Lung (tissue), 12 donors: Measurements from ENCODE around the gene RBKS. TPM values are rescaled to one million over a fixed set of nuclear protein-coding genes. Genes with fewer than 3 reads are reported as not detected.

Experiments
- ATAC-seq: fragments of 200-7000 bp; cut with Tn5 transposase; one replicate; pipeline ENCODE4 v1.9.1; 2020; ENCODE audit warnings: moderate number of reproducible peaks; ENCODE audit not compliant: insufficient read depth, low FRiP score
- DNase-seq, 3 donors: peaks; one replicate each; pipeline ENCODE4 v3.0.0-alpha.2; 2013 to 2017
- H3K27ac ChIP-seq, 2 donors: one replicate each; pipeline ENCODE4 v1.5.1; 2013; ENCODE audit warnings: mild to moderate bottlenecking in 2 of 2, moderate library complexity in 2 of 2, control low read depth in 1 of 2, inconsistent platforms in 1 of 2, low read depth in 1 of 2, low read length in 1 of 2
- H3K27me3 ChIP-seq, 3 donors: one replicate each; pipeline ENCODE4 v1.5.1; 2013; ENCODE audit warnings: low read length in 2 of 3; ENCODE audit not compliant: control insufficient read depth in 3 of 3, insufficient read depth in 3 of 3
- H3K36me3 ChIP-seq, 4 donors: one replicate each; pipeline ENCODE4 v1.5.1; 2013; ENCODE audit warnings: low read length in 4 of 4, mild to moderate bottlenecking in 1 of 4, moderate library complexity in 1 of 4; ENCODE audit not compliant: control insufficient read depth in 4 of 4, insufficient read depth in 4 of 4
- H3K4me1 ChIP-seq, 5 donors: one replicate each; pipeline ENCODE4 v1.5.1; 2013; ENCODE audit warnings: low read length in 5 of 5, mild to moderate bottlenecking in 2 of 5, moderate library complexity in 1 of 5; ENCODE audit not compliant: control insufficient read depth in 5 of 5, insufficient read depth in 5 of 5
- H3K4me3 ChIP-seq: one replicate; pipeline ENCODE4 v1.5.1; 2013; ENCODE audit warnings: mild to moderate bottlenecking, control low read depth, moderate library complexity
- H3K9ac ChIP-seq, 2 donors: one replicate each; pipeline ENCODE4 v1.5.1; 2013; ENCODE audit warnings: low read length in 2 of 2, control low read depth in 1 of 2; ENCODE audit not compliant: insufficient read depth in 1 of 2
- H3K9me3 ChIP-seq, 4 donors: one replicate each; pipeline ENCODE4 v1.5.1; 2013; ENCODE audit warnings: low read length in 3 of 4, mild to moderate bottlenecking in 1 of 4, moderate library complexity in 1 of 4; ENCODE audit not compliant: control insufficient read depth in 4 of 4, insufficient read depth in 3 of 4
- WGBS, 2 donors: extraction: QIAGEN DNeasy Blood & Tissue Kit; methylation state at CpG; one replicate each; pipeline ENCODE4 v1.1.7; 2013; 5-methylcytosine and 5-hydroxymethylcytosine counted together
- polyA plus RNA-seq, 2 donors: library from polyadenylated mRNA; stranded (reverse); fragments of 200-250 nt; gene quantifications; one replicate each; pipeline ENCODE4 v1.2.1, GENCODE V29; 2013
- total RNA-seq, 2 donors: library from RNA; depleted of rRNA in 1 of 2; stranded (reverse); fragments of >200 nt in 1 of 2; gene quantifications; one replicate each; pipeline ENCODE4 v1.2.1, GENCODE V29; 2014 to 2021
- TF ChIP-seq, protein P1 (sequence below): IDR thresholded peaks from 2 replicates; pipeline ENCODE4 v1.5.1; 2012; ENCODE audit warnings: mild to moderate bottlenecking; ENCODE audit errors: control extremely low read depth, extremely low read depth
- donor health status: control.
- donor health status: control.
- donor health status: Bipolar disorder and iron deficiency.
- donor health status: healthy.
- donor health status: DM: yes; HTN: yes; CAD: no.

The RBKS gene
- total and polyA plus RNA-seq, 4 donors = 3.9 to 5.1 (median 4.9) TPM

GRCh38 chr2:27903649-27904404, 13.6 kb upstream of the RBKS start:
- Histone ChIP-seq H3K9ac (no peak overlapping the region), H3K36me3 (peaks cover 0 to 4% (median 1%) of the 10 kb centered on the region in 4 donors), H3K4me1 (peaks cover 0 to 15% (median 0%) of the 10 kb centered on the region in 5 donors), H3K27me3 (no peaks in the 10 kb centered on the region), H3K9me3 (no peaks in the 10 kb centered on the region), H3K27ac (no peak overlapping the region), H3K4me3 (no peak overlapping the region)
- ATAC-seq = no peak
- DNase-seq = no peak
- TF ChIP-seq, protein P1, sequence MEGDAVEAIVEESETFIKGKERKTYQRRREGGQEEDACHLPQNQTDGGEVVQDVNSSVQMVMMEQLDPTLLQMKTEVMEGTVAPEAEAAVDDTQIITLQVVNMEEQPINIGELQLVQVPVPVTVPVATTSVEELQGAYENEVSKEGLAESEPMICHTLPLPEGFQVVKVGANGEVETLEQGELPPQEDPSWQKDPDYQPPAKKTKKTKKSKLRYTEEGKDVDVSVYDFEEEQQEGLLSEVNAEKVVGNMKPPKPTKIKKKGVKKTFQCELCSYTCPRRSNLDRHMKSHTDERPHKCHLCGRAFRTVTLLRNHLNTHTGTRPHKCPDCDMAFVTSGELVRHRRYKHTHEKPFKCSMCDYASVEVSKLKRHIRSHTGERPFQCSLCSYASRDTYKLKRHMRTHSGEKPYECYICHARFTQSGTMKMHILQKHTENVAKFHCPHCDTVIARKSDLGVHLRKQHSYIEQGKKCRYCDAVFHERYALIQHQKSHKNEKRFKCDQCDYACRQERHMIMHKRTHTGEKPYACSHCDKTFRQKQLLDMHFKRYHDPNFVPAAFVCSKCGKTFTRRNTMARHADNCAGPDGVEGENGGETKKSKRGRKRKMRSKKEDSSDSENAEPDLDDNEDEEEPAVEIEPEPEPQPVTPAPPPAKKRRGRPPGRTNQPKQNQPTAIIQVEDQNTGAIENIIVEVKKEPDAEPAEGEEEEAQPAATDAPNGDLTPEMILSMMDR = no peak
- 91 to 95% methylated on average over 10 of the region's 10 CpGs for WGBS, 2 donors

DNA sequence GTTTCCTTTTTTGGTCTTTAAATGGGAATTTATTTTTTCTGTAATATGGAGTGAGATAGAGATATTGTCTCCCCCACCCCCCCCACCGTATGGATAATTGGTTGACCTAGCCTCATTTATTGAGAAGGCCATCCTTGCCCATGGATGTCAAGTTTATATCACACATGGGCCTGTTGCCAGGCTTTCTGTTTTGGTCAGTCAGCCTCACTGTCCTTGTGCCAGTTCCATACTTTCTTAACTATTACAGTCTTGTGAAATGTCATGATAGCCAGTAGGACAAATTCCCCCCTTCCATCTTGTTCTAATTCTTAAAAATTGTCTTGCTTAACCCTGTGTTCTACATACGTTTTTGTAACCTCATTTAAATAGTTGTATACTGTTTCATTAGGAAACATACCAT, 12.8 kb upstream of the RBKS start:
- peak in 1 of 3 donors; percentile 37 for DNase-seq
- H3K4me1 ChIP-seq = peaks cover 0 to 15% (median 0%) of the 10 kb centered on the region in 5 donors
- 71 to 77% methylated on average over 2 of the region's 2 CpGs for WGBS, 2 donors
- H3K36me3 ChIP-seq = peaks cover 0 to 7% (median 4%) of the 10 kb centered on the region in 4 donors
- no peak overlapping the region for H3K27ac ChIP-seq
- no peaks in the 10 kb centered on the region for H3K27me3 ChIP-seq
- H3K9me3 ChIP-seq = no peaks in the 10 kb centered on the region
- no peak for ATAC-seq
- H3K4me3 ChIP-seq = no peak overlapping the region
- TF ChIP-seq, protein P1 = no peak
- no peak overlapping the region for H3K9ac ChIP-seq

- no peaks in the 10 kb centered on the region for H3K27me3 ChIP-seq
- no peak for ATAC-seq
- H3K9me3 ChIP-seq = no peaks in the 10 kb centered on the region
- 83 to 98% methylated on average over 1 of the region's 1 CpG for WGBS, 2 donors
- no peak overlapping the region for H3K27ac ChIP-seq
- H3K9ac ChIP-seq = no peak overlapping the region
- TF ChIP-seq, protein P1 = no peak
- peaks cover 0 to 15% (median 0%) of the 10 kb centered on the region in 5 donors for H3K4me1 ChIP-seq
- no peak overlapping the region for H3K4me3 ChIP-seq
- peaks cover 0 to 8% (median 4%) of the 10 kb centered on the region in 4 donors for H3K36me3 ChIP-seq
- DNase-seq = no peak
Observed at GRCh38 chr2:27902098-27902497, 11.9 kb upstream of the RBKS start.

DNA sequence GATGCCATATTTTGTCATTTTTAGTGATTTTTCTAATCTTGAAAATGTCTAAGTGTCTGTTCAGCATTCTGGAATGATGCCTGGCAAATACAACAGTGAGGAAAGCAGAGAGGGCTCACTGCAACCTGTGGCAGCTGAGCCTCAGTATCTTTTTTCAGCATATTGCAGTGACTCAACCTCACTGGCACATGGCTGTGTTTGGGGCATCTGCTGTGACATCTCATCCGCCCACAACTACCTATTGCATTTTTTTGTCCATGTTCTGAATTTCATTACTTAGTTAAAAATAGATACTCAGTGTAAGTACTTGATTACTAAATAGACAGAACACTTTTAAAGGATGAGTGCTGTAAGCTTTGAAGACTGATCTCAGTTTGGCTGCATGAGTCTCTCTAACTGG, 11.0 kb upstream of the RBKS start:
- no peak overlapping the region for H3K27ac ChIP-seq
- TF ChIP-seq, protein P1 = no peak
- no peak overlapping the region for H3K4me3 ChIP-seq
- ATAC-seq (no peak), DNase-seq (no peak)
- H3K27me3 ChIP-seq = no peaks in the 10 kb centered on the region
- WGBS, 2 donors = 77 to 88% methylated on average over 1 of the region's 1 CpG
- H3K9ac ChIP-seq = no peak overlapping the region
- no peaks in the 10 kb centered on the region for H3K9me3 ChIP-seq
- H3K36me3 ChIP-seq = peaks cover 4 to 10% (median 7%) of the 10 kb centered on the region in 4 donors
- peaks cover 0 to 11% (median 0%) of the 10 kb centered on the region in 5 donors for H3K4me1 ChIP-seq
